ENCODE results near the gene DNAH14.
A peak's percentile ranks its signal among the peaks of the same experiment; 100 is the strongest.

DNAH14 gene

DNA sequence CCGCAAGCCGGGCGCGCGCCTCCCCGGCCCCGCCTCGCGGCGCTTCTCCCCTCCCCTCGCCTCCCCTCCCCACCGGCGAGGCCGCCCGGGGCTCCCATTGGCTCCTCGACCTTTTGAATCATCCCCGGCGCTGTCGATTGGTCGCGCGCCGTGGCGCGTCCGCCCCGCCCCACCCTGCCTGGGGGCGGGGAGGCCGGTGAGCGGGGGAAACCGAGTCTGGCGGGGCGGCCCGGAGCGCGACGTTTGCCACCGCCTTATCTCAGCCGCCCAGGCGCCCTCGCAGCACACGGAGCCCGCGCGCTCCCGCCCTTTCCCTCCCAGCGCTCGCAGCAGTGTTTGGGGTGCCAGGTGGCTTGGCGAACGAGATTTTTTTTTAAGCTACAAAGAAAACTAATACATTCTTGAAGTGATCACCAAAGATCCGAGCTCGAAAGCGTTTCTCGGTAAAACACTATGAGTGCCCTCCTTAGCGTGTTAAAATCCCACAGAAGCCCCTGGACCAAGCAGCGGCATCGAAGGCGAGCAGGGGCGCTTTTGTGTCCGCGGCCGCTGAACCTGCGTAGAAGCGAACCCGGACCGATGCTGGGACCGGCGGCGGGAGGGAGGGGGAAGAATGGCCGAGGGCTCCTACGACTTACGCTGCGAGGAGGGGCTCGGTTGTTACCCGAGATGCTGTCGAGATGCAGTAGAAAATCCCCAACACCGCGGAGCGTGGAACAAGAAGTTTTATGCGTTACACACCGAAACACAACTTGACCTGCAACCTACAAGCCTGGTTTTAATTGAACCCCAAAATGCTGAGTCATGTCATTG lies 498.8 kb downstream of the DNAH14 start (continued):
- peak; percentile 92 for TF ChIP-seq MZF1 (tag by site-specific recombination; IDR thresholded peaks at IDR 0.05; ENCODE audit: borderline replicate concordance)
- TF ChIP-seq HOXA7 (CRISPR knock-in tag; IDR thresholded peaks at IDR 0.05; ENCODE audit: borderline replicate concordance) = no peak
- peak; percentile 30; the same call in 1 of the 2 replicates for TF ChIP-seq ZNF10 (tag by site-specific recombination; IDR thresholded peaks at IDR 0.05)
- TF ChIP-seq ZNF274 (IDR thresholded peaks at IDR 0.05; ENCODE audit: low read length) = no peak
- no peak for TF ChIP-seq ZNF274 (tag by site-specific recombination; IDR thresholded peaks at IDR 0.05; ENCODE audit: borderline replicate concordance)
- no peak for TF ChIP-seq ZNF521 (tag by site-specific recombination; IDR thresholded peaks at IDR 0.05)
- TF ChIP-seq ZNF624 (tag by site-specific recombination; IDR thresholded peaks at IDR 0.05) = no peak
- TF ChIP-seq, protein P1, sequence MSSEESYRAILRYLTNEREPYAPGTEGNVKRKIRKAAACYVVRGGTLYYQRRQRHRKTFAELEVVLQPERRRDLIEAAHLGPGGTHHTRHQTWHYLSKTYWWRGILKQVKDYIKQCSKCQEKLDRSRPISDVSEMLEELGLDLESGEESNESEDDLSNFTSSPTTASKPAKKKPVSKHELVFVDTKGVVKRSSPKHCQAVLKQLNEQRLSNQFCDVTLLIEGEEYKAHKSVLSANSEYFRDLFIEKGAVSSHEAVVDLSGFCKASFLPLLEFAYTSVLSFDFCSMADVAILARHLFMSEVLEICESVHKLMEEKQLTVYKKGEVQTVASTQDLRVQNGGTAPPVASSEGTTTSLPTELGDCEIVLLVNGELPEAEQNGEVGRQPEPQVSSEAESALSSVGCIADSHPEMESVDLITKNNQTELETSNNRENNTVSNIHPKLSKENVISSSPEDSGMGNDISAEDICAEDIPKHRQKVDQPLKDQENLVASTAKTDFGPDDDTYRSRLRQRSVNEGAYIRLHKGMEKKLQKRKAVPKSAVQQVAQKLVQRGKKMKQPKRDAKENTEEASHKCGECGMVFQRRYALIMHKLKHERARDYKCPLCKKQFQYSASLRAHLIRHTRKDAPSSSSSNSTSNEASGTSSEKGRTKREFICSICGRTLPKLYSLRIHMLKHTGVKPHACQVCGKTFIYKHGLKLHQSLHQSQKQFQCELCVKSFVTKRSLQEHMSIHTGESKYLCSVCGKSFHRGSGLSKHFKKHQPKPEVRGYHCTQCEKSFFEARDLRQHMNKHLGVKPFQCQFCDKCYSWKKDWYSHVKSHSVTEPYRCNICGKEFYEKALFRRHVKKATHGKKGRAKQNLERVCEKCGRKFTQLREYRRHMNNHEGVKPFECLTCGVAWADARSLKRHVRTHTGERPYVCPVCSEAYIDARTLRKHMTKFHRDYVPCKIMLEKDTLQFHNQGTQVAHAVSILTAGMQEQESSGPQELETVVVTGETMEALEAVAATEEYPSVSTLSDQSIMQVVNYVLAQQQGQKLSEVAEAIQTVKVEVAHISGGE (tag by site-specific recombination; conservative IDR thresholded peaks at IDR 0.05; ENCODE audit: low read depth) = peak; percentile 80
- TF ChIP-seq ZNF2 (tag by site-specific recombination; IDR thresholded peaks at IDR 0.05) = peak; percentile 79; the same call in 1 of the 2 replicates
- no peak for TF ChIP-seq ZNF664 (tag by site-specific recombination; IDR thresholded peaks at IDR 0.05)
- TF ChIP-seq, protein P2, sequence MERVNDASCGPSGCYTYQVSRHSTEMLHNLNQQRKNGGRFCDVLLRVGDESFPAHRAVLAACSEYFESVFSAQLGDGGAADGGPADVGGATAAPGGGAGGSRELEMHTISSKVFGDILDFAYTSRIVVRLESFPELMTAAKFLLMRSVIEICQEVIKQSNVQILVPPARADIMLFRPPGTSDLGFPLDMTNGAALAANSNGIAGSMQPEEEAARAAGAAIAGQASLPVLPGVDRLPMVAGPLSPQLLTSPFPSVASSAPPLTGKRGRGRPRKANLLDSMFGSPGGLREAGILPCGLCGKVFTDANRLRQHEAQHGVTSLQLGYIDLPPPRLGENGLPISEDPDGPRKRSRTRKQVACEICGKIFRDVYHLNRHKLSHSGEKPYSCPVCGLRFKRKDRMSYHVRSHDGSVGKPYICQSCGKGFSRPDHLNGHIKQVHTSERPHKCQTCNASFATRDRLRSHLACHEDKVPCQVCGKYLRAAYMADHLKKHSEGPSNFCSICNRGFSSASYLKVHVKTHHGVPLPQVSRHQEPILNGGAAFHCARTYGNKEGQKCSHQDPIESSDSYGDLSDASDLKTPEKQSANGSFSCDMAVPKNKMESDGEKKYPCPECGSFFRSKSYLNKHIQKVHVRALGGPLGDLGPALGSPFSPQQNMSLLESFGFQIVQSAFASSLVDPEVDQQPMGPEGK (tag by site-specific recombination; IDR thresholded peaks at IDR 0.05) = peak; percentile 97
- 0 out of 2 replicates have a peak, but pooled peaks have one; percentile 12 for TF ChIP-seq OSR2 (tag by site-specific recombination; IDR thresholded peaks at IDR 0.05)
- TF ChIP-seq, protein P3, sequence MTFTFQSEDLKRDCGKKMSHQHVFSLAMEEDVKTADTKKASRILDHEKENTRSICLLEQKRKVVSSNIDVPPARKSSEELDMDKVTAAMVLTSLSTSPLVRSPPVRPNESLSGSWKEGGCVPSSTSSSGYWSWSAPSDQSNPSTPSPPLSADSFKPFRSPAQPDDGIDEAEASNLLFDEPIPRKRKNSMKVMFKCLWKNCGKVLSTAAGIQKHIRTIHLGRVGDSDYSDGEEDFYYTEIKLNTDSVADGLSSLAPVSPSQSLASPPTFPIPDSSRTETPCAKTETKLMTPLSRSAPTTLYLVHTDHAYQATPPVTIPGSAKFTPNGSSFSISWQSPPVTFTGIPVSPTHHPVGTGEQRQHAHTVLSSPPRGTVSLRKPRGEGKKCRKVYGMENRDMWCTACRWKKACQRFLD (tag by site-specific recombination; IDR thresholded peaks at IDR 0.05) = no peak
- peak; percentile 96 for TF ChIP-seq ZEB2 (tag by site-specific recombination; IDR thresholded peaks at IDR 0.05)
- TF ChIP-seq, protein P4, sequence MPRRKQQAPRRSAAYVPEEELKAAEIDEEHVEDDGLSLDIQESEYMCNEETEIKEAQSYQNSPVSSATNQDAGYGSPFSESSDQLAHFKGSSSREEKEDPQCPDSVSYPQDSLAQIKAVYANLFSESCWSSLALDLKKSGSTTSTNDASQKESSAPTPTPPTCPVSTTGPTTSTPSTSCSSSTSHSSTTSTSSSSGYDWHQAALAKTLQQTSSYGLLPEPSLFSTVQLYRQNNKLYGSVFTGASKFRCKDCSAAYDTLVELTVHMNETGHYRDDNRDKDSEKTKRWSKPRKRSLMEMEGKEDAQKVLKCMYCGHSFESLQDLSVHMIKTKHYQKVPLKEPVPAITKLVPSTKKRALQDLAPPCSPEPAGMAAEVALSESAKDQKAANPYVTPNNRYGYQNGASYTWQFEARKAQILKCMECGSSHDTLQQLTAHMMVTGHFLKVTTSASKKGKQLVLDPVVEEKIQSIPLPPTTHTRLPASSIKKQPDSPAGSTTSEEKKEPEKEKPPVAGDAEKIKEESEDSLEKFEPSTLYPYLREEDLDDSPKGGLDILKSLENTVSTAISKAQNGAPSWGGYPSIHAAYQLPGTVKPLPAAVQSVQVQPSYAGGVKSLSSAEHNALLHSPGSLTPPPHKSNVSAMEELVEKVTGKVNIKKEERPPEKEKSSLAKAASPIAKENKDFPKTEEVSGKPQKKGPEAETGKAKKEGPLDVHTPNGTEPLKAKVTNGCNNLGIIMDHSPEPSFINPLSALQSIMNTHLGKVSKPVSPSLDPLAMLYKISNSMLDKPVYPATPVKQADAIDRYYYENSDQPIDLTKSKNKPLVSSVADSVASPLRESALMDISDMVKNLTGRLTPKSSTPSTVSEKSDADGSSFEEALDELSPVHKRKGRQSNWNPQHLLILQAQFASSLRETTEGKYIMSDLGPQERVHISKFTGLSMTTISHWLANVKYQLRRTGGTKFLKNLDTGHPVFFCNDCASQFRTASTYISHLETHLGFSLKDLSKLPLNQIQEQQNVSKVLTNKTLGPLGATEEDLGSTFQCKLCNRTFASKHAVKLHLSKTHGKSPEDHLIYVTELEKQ (tag by site-specific recombination; IDR thresholded peaks at IDR 0.05; ENCODE audit: borderline replicate concordance) = peak; percentile 75; the same call in 1 of the 2 replicates
- no peak for TF ChIP-seq ZNF626 (tag by site-specific recombination; IDR thresholded peaks at IDR 0.05)
- TF ChIP-seq, protein P5, sequence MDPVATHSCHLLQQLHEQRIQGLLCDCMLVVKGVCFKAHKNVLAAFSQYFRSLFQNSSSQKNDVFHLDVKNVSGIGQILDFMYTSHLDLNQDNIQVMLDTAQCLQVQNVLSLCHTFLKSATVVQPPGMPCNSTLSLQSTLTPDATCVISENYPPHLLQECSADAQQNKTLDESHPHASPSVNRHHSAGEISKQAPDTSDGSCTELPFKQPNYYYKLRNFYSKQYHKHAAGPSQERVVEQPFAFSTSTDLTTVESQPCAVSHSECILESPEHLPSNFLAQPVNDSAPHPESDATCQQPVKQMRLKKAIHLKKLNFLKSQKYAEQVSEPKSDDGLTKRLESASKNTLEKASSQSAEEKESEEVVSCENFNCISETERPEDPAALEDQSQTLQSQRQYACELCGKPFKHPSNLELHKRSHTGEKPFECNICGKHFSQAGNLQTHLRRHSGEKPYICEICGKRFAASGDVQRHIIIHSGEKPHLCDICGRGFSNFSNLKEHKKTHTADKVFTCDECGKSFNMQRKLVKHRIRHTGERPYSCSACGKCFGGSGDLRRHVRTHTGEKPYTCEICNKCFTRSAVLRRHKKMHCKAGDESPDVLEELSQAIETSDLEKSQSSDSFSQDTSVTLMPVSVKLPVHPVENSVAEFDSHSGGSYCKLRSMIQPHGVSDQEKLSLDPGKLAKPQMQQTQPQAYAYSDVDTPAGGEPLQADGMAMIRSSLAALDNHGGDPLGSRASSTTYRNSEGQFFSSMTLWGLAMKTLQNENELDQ (tag by site-specific recombination; IDR thresholded peaks at IDR 0.05; ENCODE audit: low read depth) = no peak
- no peak for TF ChIP-seq GLI2 (tag by site-specific recombination; IDR thresholded peaks at IDR 0.05; ENCODE audit: borderline replicate concordance, low read depth)
- TF ChIP-seq ZFP69B (tag by site-specific recombination; IDR thresholded peaks at IDR 0.05) = no peak
- TF ChIP-seq ZNF654 (tag by site-specific recombination; IDR thresholded peaks at IDR 0.05; ENCODE audit: low read depth) = no peak
- TF ChIP-seq ZNF311 (tag by site-specific recombination; IDR thresholded peaks at IDR 0.05; ENCODE audit: borderline replicate concordance) = no peak
- no peak for TF ChIP-seq ZNF266 (tag by site-specific recombination; IDR thresholded peaks at IDR 0.05; ENCODE audit: low read depth)
- TF ChIP-seq, protein P6, sequence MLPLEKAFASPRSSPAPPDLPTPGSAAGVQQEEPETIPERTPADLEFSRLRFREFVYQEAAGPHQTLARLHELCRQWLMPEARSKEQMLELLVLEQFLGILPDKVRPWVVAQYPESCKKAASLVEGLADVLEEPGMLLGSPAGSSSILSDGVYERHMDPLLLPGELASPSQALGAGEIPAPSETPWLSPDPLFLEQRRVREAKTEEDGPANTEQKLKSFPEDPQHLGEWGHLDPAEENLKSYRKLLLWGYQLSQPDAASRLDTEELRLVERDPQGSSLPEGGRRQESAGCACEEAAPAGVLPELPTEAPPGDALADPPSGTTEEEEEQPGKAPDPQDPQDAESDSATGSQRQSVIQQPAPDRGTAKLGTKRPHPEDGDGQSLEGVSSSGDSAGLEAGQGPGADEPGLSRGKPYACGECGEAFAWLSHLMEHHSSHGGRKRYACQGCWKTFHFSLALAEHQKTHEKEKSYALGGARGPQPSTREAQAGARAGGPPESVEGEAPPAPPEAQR (tag by site-specific recombination; IDR thresholded peaks at IDR 0.05) = no peak
- TF ChIP-seq ZNF701 (tag by site-specific recombination; IDR thresholded peaks at IDR 0.05) = no peak
- no peak for TF ChIP-seq ZNF292 (tag by site-specific recombination; IDR thresholded peaks at IDR 0.05; ENCODE audit: borderline replicate concordance, low read depth)
